Motor neuron (in vitro differentiated cells): Measurements from ENCODE around the gene CCL16. TPM values are rescaled to one million over a fixed set of nuclear protein-coding genes. Genes with fewer than 3 reads are reported as not detected.

Experiments
- total RNA-seq, 8 experiments: library from RNA; unstranded; fragments of 300-600 nt; gene quantifications; 2 replicates each; pipeline versions ENCODE4 v1.2.3 to v1.2.4, GENCODE V29; 2022

The CCL16 gene
- total RNA-seq, 8 experiments from 2014 or later, result 0.24 TPM; not detected in 7

Other genes starting within 250 kb of the CCL16 start
- gene RASL10B, start 249.9 kb downstream of the CCL16 start, total RNA-seq, result 10 to 100 TPM in 5 of 8 experiments, 1 to 10 TPM in 2, under 1 TPM in 1; 0.61 to 33.6 (median 10.7) TPM
- gene GAS2L2, start 228.3 kb downstream of the CCL16 start, total RNA-seq, result 1 to 10 TPM in 1 of 8 experiments, under 1 TPM in 5, not detected in 2; 0.08 to 1.8 (median 0.22) TPM
- gene C17orf50, start 220.6 kb downstream of the CCL16 start, total RNA-seq, result under 1 TPM in 6 of 8 experiments, not detected in 2; 0.33 to 0.85 (median 0.63) TPM
- 10 to 100 TPM in 1 of 8 experiments, 1 to 10 TPM in 1, under 1 TPM in 3, not detected in 3; 0.09 to 11.1 (median 0.32) TPM for gene MMP28, start 185.9 kb downstream of the CCL16 start, total RNA-seq
- gene TAF15, start 172.0 kb downstream of the CCL16 start, total RNA-seq, result 100 to 1,000 TPM in 2 of 8 experiments, 10 to 100 TPM in 6; 40.6 to 190 (median 53.7) TPM
- under 1 TPM in 5 of 8 experiments, not detected in 3; 0.08 to 0.18 (median 0.14) TPM for gene HEATR9, start 112.6 kb downstream of the CCL16 start, total RNA-seq
- gene CCL5, start 101.1 kb downstream of the CCL16 start, total RNA-seq, result under 1 TPM in 3 of 8 experiments, not detected in 5; 0.47 to 0.97 (median 0.51) TPM
- 1 to 10 TPM in 2 of 8 experiments, under 1 TPM in 5, not detected in 1; 0.21 to 3.7 (median 0.76) TPM for gene RDM1, start 50.7 kb downstream of the CCL16 start, total RNA-seq
- under 1 TPM in 1 of 8 experiments, not detected in 7; 0.66 TPM for gene LYZL6, start 37.8 kb downstream of the CCL16 start, total RNA-seq
- gene CCL14, start 5.2 kb upstream of the CCL16 start, total RNA-seq, result under 1 TPM in 3 of 8 experiments, not detected in 5; 0.14 to 0.52 (median 0.15) TPM
- gene CCL15, start 20.1 kb upstream of the CCL16 start, total RNA-seq, result under 1 TPM in 3 of 8 experiments, not detected in 5; 0.21 to 0.47 (median 0.41) TPM
- not detected for gene CCL23, start 36.5 kb upstream of the CCL16 start, total RNA-seq
- under 1 TPM in 4 of 8 experiments, not detected in 4; 0.29 to 0.73 (median 0.59) TPM for gene CCL18, start 82.8 kb upstream of the CCL16 start, total RNA-seq
- gene CCL3, start 108.6 kb upstream of the CCL16 start, total RNA-seq, result under 1 TPM in 2 of 8 experiments, not detected in 6; 0.13 to 0.24 TPM
- gene CCL4, start 122.3 kb upstream of the CCL16 start, total RNA-seq, result under 1 TPM in 4 of 8 experiments, not detected in 4; 0.13 to 0.52 (median 0.37) TPM
- 1 to 10 TPM in 7 of 8 experiments, under 1 TPM in 1; 0.57 to 3.8 (median 2.1) TPM for gene TBC1D3B, start 195.1 kb upstream of the CCL16 start, total RNA-seq
- under 1 TPM in 3 of 8 experiments, not detected in 5; 0.14 to 0.24 (median 0.18) TPM for gene CCL3L1, start 215.3 kb upstream of the CCL16 start, total RNA-seq
- gene CCL4L2, start 229.6 kb upstream of the CCL16 start, total RNA-seq, result under 1 TPM in 4 of 8 experiments, not detected in 4; 0.31 to 0.81 (median 0.55) TPM